ENCODE measurements around the gene TERT.
"Not testable (repeated sequence)": the region's sequence is repeated elsewhere in the genome, so short reads cannot be mapped to it uniquely, and the experiment has no call there.

Gene TERT

DNA sequence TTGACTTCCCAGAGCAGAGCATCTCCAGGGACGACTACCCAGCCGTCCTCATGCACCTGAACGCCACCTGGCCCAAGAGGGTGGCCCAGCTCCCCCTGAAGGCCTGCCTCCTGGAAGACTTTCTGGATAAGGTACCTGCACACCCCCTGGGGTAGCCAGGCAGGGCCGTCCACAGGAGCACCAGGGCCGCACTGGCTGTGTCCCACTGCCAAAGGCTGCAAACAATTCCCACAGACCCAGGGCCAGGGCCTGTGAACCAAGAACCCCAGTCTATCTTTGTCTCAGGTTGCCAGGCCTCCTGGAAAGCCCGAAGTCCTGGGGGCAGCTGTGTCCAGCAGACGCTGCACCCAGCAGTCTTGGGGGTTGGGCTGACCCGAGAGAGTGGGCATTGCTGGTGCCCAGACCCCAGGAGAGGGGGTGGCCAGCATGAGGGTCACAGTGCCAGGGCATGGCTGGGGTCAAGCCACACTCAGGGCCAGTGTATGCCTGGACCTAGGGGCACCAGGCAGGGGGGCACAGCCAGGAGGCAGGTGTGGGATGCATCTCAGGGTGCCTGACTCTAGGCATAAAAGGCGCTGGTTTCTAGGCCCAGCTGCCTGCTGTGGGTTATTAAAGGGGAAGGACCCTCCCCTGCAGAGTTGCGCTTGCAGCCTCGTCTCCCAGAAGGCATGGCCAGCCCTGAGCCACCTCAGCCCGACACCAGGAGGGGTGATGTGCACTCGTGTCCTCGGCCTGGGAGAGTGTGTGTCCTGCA is 52.0 kb downstream of the TERT start:
- DNase-seq (ENCODE audit: low read depth in 4 of 4, low spot score in 1 of 4) = no peak

DNA sequence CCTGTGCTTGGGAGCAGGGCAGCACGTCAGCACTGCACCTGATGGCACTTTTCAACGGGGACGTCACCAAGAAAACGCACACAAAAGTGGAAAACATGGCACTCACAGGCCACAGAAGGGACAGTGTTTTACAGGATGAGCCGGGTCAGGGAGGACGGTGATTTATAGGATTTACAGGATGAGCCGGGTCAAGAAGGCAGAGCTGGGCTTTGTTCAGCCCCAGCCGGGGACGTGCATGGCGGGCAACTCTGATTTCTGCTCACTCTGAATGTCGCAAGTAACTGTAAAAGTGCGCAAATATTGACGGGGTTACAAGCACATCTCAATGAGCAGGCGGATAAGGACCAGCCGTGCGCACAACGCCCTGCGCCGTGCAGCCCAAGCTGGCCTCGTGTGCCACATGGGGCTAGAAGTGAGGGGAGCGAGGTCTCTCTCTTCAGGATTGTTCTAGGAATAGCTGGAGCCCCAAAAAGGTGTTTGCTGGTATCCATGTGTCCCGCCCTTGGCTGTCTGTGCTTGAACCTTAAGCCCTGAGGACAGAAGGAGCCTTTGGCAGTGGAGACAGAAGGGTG is 53.3 kb downstream of the TERT start:
- no peak for DNase-seq (ENCODE audit: low read depth in 4 of 4, low spot score in 1 of 4)

GRCh38 chr5:1240496-1241260 is 54.2 kb downstream of the TERT start:
- DNase-seq (ENCODE audit: low read depth in 4 of 4, low spot score in 1 of 4) = no peak

- DNase-seq (ENCODE audit: low read depth in 4 of 4, low spot score in 1 of 4) = no peak
These were observed 55.2 kb downstream of the TERT start for GRCh38 chr5:1239505-1240251.

- no peak for DNase-seq (ENCODE audit: low read depth in 4 of 4, low spot score in 1 of 4)
These were observed 59.0 kb downstream of the TERT start for GRCh38 chr5:1235838-1236237.

- no peak for DNase-seq (ENCODE audit: low read depth in 4 of 4, low spot score in 1 of 4)
These were observed 59.5 kb downstream of the TERT start for GRCh38 chr5:1235379-1235778.

DNA sequence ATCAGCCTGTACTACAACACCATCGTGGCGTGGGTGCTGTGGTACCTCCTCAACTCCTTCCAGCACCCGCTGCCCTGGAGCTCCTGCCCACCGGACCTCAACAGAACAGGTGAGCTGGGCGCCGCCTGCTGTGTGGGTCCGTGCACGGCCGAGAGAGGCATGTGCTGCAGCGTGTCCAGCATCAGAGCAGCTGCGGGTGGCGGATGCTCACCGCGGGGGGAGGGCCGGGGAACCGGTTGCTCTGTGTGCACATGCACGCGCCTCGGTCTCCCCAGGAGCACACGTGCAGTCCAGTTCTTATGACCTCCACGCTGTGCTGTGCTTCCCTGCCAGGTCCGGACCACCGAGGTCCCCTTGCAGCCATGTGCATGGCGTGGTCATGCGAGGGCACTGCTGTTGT is 62.1 kb downstream of the TERT start:
- no peak for DNase-seq (ENCODE audit: low read depth in 4 of 4, low spot score in 1 of 4)

DNA sequence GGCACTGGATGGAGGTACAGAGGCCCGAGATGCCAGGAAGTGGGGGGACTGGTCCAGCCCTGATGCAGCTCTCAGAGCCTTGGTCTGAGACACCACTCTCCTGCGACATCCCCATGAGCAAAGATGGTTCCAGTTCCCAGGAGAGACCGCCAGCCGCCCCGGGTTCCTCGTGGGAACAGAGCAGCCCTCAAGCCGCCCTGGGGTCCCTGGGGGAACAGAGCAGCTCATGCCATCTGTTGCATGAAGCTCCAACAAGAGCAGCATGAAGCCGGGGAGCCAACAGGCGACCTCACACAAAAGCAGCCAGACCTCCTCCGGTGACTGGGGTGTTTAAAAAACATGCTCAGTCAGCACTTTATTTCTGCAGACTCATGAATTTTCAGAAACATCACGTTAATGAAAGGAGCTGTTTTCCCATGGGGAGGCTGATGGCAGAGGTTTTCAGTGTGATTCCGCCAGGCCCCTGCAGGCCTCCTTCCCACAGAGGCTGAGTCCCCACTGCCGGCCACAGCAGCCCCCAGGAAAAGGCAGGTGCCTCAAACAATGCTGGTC is 63.4 kb downstream of the TERT start:
- no peak for DNase-seq (ENCODE audit: low read depth in 4 of 4, low spot score in 1 of 4)

DNA sequence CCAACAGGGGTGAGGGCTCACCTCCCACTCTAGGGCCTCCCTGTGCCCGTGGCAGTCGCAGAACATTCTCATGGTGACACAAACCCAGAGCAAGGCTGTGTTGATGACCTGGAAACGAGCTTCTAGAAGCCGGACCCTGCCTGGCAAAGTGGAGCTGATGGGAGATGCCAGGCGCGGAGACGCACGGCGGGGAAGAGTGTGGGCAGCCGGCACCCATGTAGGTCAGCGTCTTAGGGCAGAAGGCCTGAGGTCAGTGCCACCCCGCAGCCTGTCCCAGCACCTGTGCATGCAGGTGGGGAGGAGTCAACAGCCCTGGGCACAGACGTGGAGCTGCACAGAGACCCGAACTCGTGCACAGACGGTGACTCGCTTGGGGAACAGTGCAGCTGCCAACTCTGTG is 64.3 kb downstream of the TERT start:
- no peak for DNase-seq (ENCODE audit: low read depth in 4 of 4, low spot score in 1 of 4)

- no peak for DNase-seq (ENCODE audit: low read depth in 4 of 4, low spot score in 1 of 4)
These were observed 65.0 kb downstream of the TERT start for GRCh38 chr5:1229822-1230221.

DNA sequence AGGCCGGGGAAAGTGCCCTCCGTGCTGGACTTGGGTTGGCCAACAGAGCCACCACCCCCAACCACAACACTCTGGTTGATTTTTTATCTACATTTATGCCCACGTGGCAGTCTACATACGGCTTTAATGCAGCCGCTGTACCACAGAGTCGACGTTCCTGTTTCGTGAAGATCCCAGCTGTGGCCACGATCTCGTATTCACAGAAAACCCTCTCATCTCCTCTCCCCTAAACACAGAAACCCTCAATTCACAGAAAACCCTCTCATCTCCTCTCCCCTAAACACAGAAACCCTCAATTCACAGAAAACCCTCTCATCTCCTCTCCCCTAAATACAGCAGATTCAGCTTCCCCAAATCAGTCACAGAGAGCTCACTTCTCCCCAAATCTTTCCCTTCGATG is 65.8 kb downstream of the TERT start:
- DNase-seq (ENCODE audit: low read depth in 4 of 4, low spot score in 1 of 4) = not testable (repeated sequence)

DNA sequence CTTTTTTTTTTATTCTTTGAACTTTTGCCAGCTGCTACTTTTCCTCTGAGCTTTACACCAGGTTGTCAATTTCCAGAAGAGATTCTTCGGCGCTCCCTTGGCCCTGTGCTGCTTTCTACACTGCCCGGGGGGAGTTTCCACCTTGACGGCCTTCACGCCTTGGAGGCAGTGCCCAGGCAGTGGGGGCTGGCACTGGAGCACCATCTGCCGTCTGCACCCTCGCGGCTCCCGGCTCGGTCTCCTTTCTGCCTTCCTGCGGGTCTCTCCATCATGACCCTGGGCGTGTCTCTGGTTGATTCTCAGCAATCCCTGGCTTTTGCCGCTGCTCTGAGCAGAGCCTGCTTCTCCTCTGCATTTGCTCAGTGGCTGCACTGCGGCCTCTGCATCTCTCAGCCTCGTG is 66.7 kb downstream of the TERT start:
- DNase-seq (ENCODE audit: low read depth in 4 of 4, low spot score in 1 of 4) = no peak

DNA sequence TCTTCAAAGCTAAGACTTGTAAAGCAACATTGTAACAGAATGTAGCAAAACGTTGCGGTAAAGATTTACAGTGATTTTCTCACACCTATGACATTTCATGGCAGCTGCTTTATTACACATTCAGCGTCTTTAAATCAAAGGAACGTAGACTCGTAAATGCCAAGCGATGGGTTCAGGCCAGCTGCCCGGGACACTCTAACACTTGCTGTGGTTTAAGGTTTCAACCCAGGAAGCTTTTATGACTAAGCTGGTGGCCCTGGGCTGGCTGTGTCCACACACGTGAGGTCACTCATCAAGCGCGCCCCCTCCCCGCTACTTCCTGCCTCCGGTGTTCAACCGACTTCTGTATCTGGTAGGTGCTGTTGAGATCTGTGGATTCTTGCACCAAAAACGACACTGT is 67.2 kb downstream of the TERT start:
- no peak for DNase-seq (ENCODE audit: low read depth in 4 of 4, low spot score in 1 of 4)

- DNase-seq (ENCODE audit: low read depth in 4 of 4, low spot score in 1 of 4) = no peak
These were observed 67.9 kb downstream of the TERT start for GRCh38 chr5:1226839-1227581.

GRCh38 chr5:1226231-1226630 is 68.6 kb downstream of the TERT start:
- DNase-seq (ENCODE audit: low read depth in 4 of 4, low spot score in 1 of 4) = no peak

- DNase-seq (ENCODE audit: low read depth in 4 of 4, low spot score in 1 of 4) = no peak
These were observed 69.8 kb downstream of the TERT start, which contains the start of gene SLC6A18 for GRCh38 chr5:1225081-1225480. Gene SLC6A18, plus strand, starts transcription at chr5:1225381. Its CDS starts 97 bp downstream, at chr5:1225478.

DNA sequence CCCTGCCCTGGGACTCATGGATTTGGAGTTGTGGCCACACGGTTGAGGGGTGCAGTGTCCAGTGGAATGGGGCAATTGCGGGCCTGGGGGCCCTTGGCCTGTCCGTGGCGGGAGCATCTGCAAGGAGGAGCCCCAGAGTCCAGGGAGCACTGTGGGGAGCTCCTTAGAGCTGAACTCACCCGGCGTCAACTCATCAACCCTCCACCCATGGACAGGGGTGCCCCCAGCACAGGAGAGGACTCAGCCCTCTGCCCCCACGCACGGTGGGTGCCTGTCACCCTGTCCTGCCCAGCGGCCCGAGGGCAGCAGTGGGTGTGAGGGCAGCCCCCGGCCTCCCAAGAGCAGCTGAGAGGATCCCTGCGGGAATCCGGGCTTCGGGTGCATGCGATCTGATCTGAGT is 70.2 kb downstream of the TERT start:
- no peak for DNase-seq (ENCODE audit: low read depth in 4 of 4, low spot score in 1 of 4)

- DNase-seq (ENCODE audit: low read depth in 4 of 4, low spot score in 1 of 4) = no peak
These were observed 71.6 kb downstream of the TERT start for GRCh38 chr5:1223278-1223670.

DNA sequence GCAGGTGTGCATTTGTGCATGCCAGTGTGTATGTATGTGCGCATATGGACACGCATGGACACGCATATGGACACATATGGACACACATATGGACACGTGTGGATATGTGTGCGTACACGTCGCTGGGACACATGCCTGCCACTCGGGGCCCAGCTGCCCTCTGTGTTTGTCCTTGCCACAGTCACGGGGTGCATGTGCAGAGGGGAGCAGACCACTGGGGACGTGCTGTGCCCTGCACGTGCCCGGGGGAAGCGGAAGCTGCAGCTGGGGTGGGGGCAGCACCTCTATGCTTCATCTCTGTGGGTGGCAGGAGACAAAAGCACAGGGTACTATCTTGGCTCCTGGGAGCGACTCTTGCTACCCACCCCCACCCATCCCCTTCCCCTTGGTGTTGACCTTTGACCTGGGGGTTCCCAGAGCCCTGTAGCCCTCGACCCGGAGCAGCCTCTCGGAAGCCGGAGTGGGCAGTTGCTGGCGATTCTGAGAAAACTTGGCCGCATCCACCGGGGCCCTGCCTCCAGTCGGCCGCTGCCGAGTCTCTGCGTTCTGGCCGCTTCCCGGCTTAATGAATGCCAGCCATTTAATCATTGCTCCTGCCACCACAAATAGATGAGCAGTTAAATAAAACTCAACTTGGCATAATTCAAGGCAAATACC is 72.1 kb downstream of the TERT start:
- no peak for DNase-seq (ENCODE audit: low read depth in 4 of 4, low spot score in 1 of 4)

GRCh38 chr5:1222147-1222546 is 72.7 kb downstream of the TERT start:
- DNase-seq (ENCODE audit: low read depth in 4 of 4, low spot score in 1 of 4) = no peak
